Activated naive CD4-positive, alpha-beta T cell treated with anti-CD3 and anti-CD28 coated beads, Interleukin-2, amount 10 ng/mL, durations not matched to agents 7 days and 5 days (primary cell): ENCODE data around the gene VWA3B.
"Not testable (repeated sequence)": the region's sequence is repeated elsewhere in the genome, so short reads cannot be mapped to it uniquely, and the experiment has no call there.

Experiments used
- CTCF ChIA-PET: fragments of 350-600 bp; sonication (Branson Sonifier 250); formaldehyde crosslinking; loops from one replicate; lab custom pipeline; 2021; ENCODE audit warnings: antibody characterized with exemption; lab: Charles Lee
- DNase-seq: peaks from one replicate; pipeline ENCODE4 v3.0.0-alpha.2; 2020
- H3K27ac Mint-ChIP-seq: one replicate; pipeline ENCODE4 v1.8.0; 2021; ENCODE audit warnings: mild to moderate bottlenecking, moderate library complexity, mixed read lengths
- H3K27me3 Mint-ChIP-seq: one replicate; pipeline ENCODE4 v1.8.0; 2021; ENCODE audit warnings: mild to moderate bottlenecking, mixed read lengths
- H3K36me3 Mint-ChIP-seq: one replicate; pipeline ENCODE4 v1.8.0; 2021; ENCODE audit warnings: mixed read lengths
- H3K4me1 Mint-ChIP-seq: one replicate; pipeline ENCODE4 v1.8.0; 2021; ENCODE audit warnings: mixed read lengths
- H3K4me3 Mint-ChIP-seq: one replicate; pipeline ENCODE4 v1.8.0; 2021; ENCODE audit warnings: mild to moderate bottlenecking, moderate library complexity, mixed read lengths
- H3K9me3 Mint-ChIP-seq: one replicate; pipeline ENCODE4 v1.8.0; 2021; ENCODE audit warnings: mixed read lengths

Gene VWA3B, protein sequence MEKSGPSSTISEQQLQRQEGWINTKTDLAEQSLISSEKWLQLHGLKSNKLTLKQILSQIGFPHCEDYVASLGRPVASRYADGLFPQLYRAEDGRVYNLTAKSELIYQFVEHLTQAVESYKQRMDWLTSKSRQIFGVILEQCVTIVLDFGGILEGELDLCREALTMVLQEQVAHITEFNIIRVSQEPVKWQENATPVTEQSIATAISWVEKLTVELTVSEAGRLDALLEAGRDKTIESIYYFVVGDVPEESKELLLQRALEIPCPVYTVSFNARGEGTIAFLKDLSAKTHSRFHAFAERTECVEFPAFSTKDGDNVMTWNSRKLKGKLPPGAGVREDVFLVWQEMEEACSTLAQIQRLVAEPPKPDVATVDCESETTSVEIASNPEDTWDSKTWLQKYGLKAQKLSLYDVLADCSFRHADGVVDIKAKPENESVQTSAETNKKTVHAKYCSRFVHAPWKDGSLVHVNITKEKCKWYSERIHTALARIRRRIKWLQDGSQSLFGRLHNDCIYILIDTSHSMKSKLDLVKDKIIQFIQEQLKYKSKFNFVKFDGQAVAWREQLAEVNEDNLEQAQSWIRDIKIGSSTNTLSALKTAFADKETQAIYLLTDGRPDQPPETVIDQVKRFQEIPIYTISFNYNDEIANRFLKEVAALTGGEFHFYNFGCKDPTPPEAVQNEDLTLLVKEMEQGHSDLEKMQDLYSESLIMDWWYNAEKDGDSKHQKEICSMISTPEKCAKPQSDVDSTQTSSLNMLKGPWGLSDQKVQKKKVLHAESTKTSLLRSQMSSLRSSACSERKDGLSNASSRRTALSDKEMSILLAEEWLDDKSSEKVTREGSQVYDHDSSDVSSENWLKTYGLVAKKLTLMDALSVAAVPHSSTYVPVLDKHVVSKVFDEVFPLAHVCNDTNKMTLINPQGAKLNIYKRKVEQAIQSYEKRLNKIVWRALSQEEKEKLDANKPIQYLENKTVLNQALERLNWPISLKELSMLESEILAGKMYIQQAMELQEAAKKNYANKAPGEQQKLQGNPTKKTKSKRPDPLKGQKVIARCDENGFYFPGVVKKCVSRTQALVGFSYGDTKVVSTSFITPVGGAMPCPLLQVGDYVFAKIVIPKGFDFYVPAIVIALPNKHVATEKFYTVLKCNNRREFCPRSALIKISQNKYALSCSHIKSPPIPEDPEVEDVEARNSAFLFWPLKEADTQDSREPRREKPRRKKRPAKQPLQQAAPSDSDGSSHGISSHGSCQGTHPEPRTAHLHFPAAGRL (N-terminal part only)

GRCh38 chr2:98086491-98087446 lies at the start of gene VWA3B:
TSS of gene VWA3B (plus strand) at chr2:98087167. CDS start at chr2:98093093, 5,926 bp downstream.
- Mint-ChIP-seq H3K27ac (peak within 1 kb of the TSS; percentile 16), H3K27me3 (peaks cover 51% of the 10 kb centered on the region), H3K4me1 (peaks cover 31% of the 10 kb centered on the region), H3K4me3 (peak within 1 kb of the TSS; percentile 47), H3K36me3 (peaks cover 1% of the 10 kb centered on the region), H3K9me3 (peaks cover 3% of the 10 kb centered on the region)
- peak; percentile 56 for DNase-seq
- CTCF ChIA-PET = no interaction called here

GRCh38 chr2:98037206-98037605 lies 49.8 kb upstream of the VWA3B start:
- no peak for DNase-seq
- Mint-ChIP-seq H3K27ac (no peak overlapping the region), H3K4me3 (no peak overlapping the region), H3K27me3 (peaks cover 14% of the 10 kb centered on the region), H3K4me1 (no peaks in the 10 kb centered on the region), H3K9me3 (no peaks in the 10 kb centered on the region), H3K36me3 (no peaks in the 10 kb centered on the region)
- CTCF ChIA-PET = no interaction called here

DNA sequence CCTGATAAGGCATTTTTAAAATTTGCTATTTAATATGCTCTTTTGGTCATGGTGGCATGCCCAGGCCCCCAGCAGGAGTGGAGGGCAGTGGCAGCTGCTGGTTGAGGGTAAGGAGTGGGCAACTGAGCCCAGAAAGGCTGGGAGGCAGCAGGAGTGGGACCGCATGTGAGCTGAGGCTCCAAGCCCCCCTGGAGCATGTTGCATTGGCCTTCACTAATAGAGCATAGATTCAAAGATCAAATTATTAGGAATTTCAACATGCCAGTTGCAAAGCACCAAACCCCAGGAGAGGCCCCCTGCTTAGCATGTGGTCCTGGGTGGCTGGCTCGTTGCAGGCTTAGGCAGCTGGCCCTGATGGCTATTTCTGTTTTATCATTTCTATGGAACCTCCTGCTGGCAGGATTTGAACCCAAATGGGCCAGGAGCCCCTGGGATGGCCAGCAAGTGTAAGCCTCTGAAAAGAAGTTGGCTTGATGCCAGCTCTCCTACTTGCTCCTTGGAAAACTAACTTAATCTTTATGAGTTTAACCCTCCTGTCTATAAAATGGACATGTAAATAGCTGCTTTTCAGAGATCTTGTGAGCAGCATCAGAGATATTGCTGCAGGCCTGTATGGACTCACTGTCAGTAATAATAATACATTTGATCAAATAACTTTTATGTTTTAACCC lies 49.2 kb upstream of the VWA3B start:
- Mint-ChIP-seq H3K27me3 (peaks cover 14% of the 10 kb centered on the region), H3K27ac (no peak overlapping the region), H3K36me3 (no peaks in the 10 kb centered on the region), H3K4me1 (no peaks in the 10 kb centered on the region), H3K4me3 (no peak overlapping the region), H3K9me3 (no peaks in the 10 kb centered on the region)
- no peak for DNase-seq
- CTCF ChIA-PET = no interaction called here

- Mint-ChIP-seq H3K9me3 (no peaks in the 10 kb centered on the region), H3K36me3 (no peaks in the 10 kb centered on the region), H3K4me1 (no peaks in the 10 kb centered on the region), H3K27ac (no peak overlapping the region), H3K27me3 (peaks cover 11% of the 10 kb centered on the region), H3K4me3 (no peak overlapping the region)
- DNase-seq = no peak
- CTCF ChIA-PET = no interaction called here
These were observed 47.7 kb upstream of the VWA3B start for GRCh38 chr2:98039085-98039756.

- Mint-ChIP-seq H3K27me3 (peaks cover 7% of the 10 kb centered on the region), H3K27ac (no peak overlapping the region), H3K9me3 (peaks cover 10% of the 10 kb centered on the region), H3K36me3 (no peaks in the 10 kb centered on the region), H3K4me3 (no peak overlapping the region), H3K4me1 (no peaks in the 10 kb centered on the region)
- no peak for DNase-seq
- CTCF ChIA-PET = no interaction called here
These were observed 46.5 kb upstream of the VWA3B start for GRCh38 chr2:98040331-98040939.

GRCh38 chr2:98043101-98043500 lies 43.9 kb upstream of the VWA3B start:
- no peaks in the 10 kb centered on the region for H3K4me1 Mint-ChIP-seq
- peaks cover 11% of the 10 kb centered on the region for H3K9me3 Mint-ChIP-seq

DNA sequence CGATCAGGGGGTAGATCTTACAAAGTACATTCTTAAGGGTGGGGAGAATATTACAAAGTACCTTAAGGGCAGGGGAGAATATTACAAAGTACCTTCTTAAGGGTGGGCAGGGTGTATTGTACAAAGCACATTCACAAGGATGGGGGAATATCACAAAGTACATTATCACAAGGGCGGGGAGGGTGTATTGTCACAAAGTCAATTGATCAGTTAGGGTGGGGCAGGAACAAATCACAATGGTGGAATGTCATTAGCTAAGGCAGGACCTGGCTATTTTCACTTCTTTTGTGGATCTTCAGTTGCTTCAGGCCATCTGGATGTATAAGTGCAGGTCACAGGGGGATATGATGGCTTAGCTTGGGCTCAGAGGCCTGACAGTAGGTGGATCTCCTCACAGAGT lies 42.2 kb upstream of the VWA3B start:
- not testable (repeated sequence) for H3K4me3 Mint-ChIP-seq
- H3K9me3 Mint-ChIP-seq = peaks cover 11% of the 10 kb centered on the region

More at GRCh38 chr2:98043101-98043500, 43.9 kb upstream of the VWA3B start:
- Mint-ChIP-seq H3K27me3 (no peaks in the 10 kb centered on the region), H3K36me3 (no peaks in the 10 kb centered on the region), H3K27ac (no peak overlapping the region), H3K4me3 (no peak overlapping the region)
- no peak for DNase-seq
- CTCF ChIA-PET = no interaction called here

GRCh38 chr2:98050070-98050469 lies 36.9 kb upstream of the VWA3B start:
- Mint-ChIP-seq H3K4me3 (no peak overlapping the region), H3K27me3 (peaks cover 3% of the 10 kb centered on the region), H3K27ac (no peak overlapping the region), H3K36me3 (no peaks in the 10 kb centered on the region), H3K4me1 (no peaks in the 10 kb centered on the region), H3K9me3 (peaks cover 4% of the 10 kb centered on the region)
- CTCF ChIA-PET = no interaction called here
- DNase-seq = no peak

More for the DNA sequence above, 42.2 kb upstream of the VWA3B start:
- H3K27me3 Mint-ChIP-seq, CTCF ChIA-PET, DNase-seq, H3K27ac Mint-ChIP-seq, H3K36me3 Mint-ChIP-seq, H3K4me1 Mint-ChIP-seq: not testable (repeated sequence)

DNA sequence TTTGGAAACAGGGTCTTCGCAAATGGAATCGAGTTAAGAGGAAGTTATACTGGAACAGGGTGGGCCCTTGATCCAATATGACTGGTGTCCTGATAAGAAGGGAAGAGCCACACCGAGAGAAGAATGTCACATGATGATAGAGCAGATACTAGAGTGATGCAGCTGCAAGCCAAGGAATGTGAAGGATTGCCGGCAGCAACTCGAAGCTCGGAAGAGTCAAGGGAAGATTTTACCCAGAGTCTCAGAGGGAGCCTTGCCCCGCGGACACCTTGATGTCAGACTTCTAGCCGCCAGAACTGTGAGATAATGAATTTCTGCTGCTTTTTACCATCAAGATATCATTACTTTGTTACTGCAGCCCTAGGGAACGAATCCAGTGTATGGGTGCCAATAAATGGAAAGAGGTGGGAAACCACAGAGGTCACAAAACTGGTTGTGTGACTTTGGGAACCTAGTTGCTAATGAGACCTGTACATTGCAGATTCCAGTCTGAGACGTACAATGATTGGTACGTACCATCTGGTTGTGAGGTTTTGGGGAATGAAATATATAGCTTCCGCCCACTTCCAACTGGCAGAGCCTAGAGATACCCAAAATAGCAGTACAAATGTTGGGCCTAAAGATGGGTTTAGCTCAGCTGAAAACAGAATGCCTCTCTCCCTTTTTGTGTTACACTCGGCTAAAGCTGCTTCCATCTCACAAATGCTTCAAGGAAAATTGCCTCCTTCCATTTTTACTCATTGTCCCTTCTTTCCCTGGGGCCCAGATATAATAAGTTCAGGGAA lies 28.6 kb upstream of the VWA3B start:
- DNase-seq = no peak
- CTCF ChIA-PET = no interaction called here
- Mint-ChIP-seq H3K27ac (no peak overlapping the region), H3K4me1 (no peaks in the 10 kb centered on the region), H3K9me3 (peaks cover 1% of the 10 kb centered on the region), H3K27me3 (peaks cover 8% of the 10 kb centered on the region), H3K36me3 (no peaks in the 10 kb centered on the region), H3K4me3 (no peak overlapping the region)

DNA sequence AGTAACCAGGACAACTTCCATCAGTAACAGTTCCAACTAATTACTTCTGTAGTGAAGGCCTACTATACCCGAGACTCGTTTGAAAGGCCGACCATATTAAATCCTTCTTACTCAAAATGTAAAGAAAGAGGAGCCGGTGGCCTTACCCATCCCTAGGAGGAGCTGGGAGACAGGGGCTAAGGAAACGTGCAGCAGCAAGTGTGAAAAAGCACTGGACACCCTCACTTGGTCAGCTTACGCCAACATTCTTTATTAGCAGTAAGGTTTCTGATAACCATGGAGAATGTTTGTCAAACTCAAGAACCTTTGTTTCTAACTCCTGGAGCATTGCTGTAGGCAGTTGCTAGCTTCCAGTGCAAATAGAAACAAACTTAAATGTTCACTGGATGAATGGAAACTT lies 26.7 kb upstream of the VWA3B start:
- no peak for DNase-seq
- no peaks in the 10 kb centered on the region for H3K4me1 Mint-ChIP-seq
- peaks cover 8% of the 10 kb centered on the region for H3K27me3 Mint-ChIP-seq
- CTCF ChIA-PET = no interaction called here
- peaks cover 1% of the 10 kb centered on the region for H3K9me3 Mint-ChIP-seq
- H3K27ac Mint-ChIP-seq = no peak overlapping the region
- no peaks in the 10 kb centered on the region for H3K36me3 Mint-ChIP-seq
- H3K4me3 Mint-ChIP-seq = no peak overlapping the region

DNA sequence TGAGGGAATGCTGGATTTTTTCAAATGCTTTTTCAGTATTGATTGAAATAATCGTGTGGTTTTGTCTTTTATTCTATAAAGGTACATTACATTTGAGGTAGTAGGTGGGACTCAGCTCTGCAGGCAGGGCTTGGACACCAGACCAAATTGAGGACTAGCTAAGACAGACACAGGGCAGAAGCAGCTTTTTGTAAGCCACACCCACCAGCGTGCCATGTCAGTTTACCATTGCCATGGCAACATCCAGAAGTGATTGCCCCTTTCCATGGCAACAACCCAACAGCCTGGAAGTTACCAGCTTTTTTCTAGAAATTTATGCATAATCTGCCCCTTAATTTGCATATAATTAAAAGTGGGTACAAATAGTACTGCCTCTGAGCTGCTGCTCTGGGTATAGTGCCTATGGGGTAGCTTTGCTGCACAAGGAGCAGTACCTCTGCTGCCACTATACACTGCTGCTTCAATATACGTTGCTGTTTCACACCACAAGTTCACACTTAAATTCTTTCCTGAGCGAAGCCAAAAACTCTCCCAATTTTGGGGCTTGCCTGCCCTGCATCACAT lies 23.6 kb upstream of the VWA3B start:
- peaks cover 9% of the 10 kb centered on the region for H3K27me3 Mint-ChIP-seq
- H3K4me3 Mint-ChIP-seq = no peak overlapping the region
- peaks cover 1% of the 10 kb centered on the region for H3K9me3 Mint-ChIP-seq
- no peaks in the 10 kb centered on the region for H3K4me1 Mint-ChIP-seq
- DNase-seq = no peak
- CTCF ChIA-PET = no interaction called here
- no peak overlapping the region for H3K27ac Mint-ChIP-seq
- H3K36me3 Mint-ChIP-seq = no peaks in the 10 kb centered on the region
